Colonic mucosa (tissue), 4 donors: ENCODE results near the gene UBL4B. TPM values are rescaled to one million over a fixed set of nuclear protein-coding genes. Genes with fewer than 3 reads are reported as not detected.

Experiments
- DNase-seq: peaks from one replicate; pipeline ENCODE4 v3.0.0-alpha.2; 2020
- H3K27ac ChIP-seq: fragments of 200-600 bp; one replicate; pipeline ENCODE4 v1.8.0; 2021
- H3K27me3 ChIP-seq: fragments of 200-600 bp; one replicate; pipeline ENCODE4 v1.8.0; 2021
- H3K36me3 ChIP-seq: fragments of 200-600 bp; one replicate; pipeline ENCODE4 v1.8.0; 2021
- H3K4me1 ChIP-seq: fragments of 200-600 bp; one replicate; pipeline ENCODE4 v1.8.0; 2021; ENCODE audit warnings: mild to moderate bottlenecking
- H3K4me3 ChIP-seq: fragments of 200-600 bp; one replicate; pipeline ENCODE4 v1.8.0; 2021
- H3K9ac ChIP-seq, 2 donors: one replicate each; pipeline ENCODE4 v1.7.0; 2013; ENCODE audit warnings: control low read depth in 2 of 2, low read depth in 2 of 2, low read length in 2 of 2
- H3K9me3 ChIP-seq: fragments of 200-600 bp; one replicate; pipeline ENCODE4 v1.8.0; 2021
- CTCF ChIP-seq: fragments of 200-600 bp; IDR thresholded peaks from one replicate; pipeline ENCODE4 v1.8.0; 2022; ENCODE audit warnings: antibody characterized with exemption, mild to moderate bottlenecking
- intact Hi-C: fragments of 100-400 bp; cut with DNase I; formaldehyde crosslinking; loops from one replicate; pipeline ENCODE4 v1.14.1; 2022
- total RNA-seq, 2 donors: library from RNA; stranded (reverse); fragmentation: NEBNext Ultra II Directional in 1 of 2; extraction: Animal tissue kit (Norgen Biotek cat#: 25700) in 1 of 2; gene quantifications; one replicate each; pipeline ENCODE4 v1.2.1, GENCODE V29; 2021
- donor health status: healthy.
- donor health status: DM: no; HTN: no; CAD: no.
- donor health status: DM: no; HTN: no; CAD: no.

The UBL4B gene
- total RNA-seq, 2 donors from 2014 or later: not detected

- H3K27ac ChIP-seq: no peak overlapping the region
- H3K9ac ChIP-seq: peak overlapping the region in 1 of 2 donors; percentile 66
- peak overlapping the region; percentile 59 for H3K4me3 ChIP-seq
- no peaks in the 10 kb centered on the region for H3K9me3 ChIP-seq
- H3K36me3 ChIP-seq: no peaks in the 10 kb centered on the region
- peaks cover 19% of the 10 kb centered on the region for H3K27me3 ChIP-seq
- intact Hi-C loops: no loop called here
- no peak for TF ChIP-seq CTCF
- peaks cover 6% of the 10 kb centered on the region for H3K4me1 ChIP-seq
- no peak for DNase-seq
Measured at GRCh38 chr1:110083061-110083865, 29.0 kb upstream of the UBL4B start.

GRCh38 chr1:110083866-110084226, 28.4 kb upstream of the UBL4B start:
- Histone ChIP-seq H3K36me3 (no peaks in the 10 kb centered on the region), H3K27ac (peak overlapping the region; percentile 27), H3K9ac (peak overlapping the region in 1 of 2 donors; percentile 66), H3K9me3 (no peaks in the 10 kb centered on the region), H3K4me3 (peak overlapping the region; percentile 59), H3K4me1 (peaks cover 6% of the 10 kb centered on the region), H3K27me3 (peaks cover 19% of the 10 kb centered on the region)
- no peak for DNase-seq
- intact Hi-C loops: no loop called here
- TF ChIP-seq CTCF: no peak

GRCh38 chr1:110084227-110085078, 27.8 kb upstream of the UBL4B start:
- Histone ChIP-seq H3K27me3 (peaks cover 19% of the 10 kb centered on the region), H3K4me3 (peak overlapping the region; percentile 59), H3K9me3 (no peaks in the 10 kb centered on the region), H3K36me3 (no peaks in the 10 kb centered on the region), H3K27ac (peak overlapping the region; percentile 27), H3K4me1 (peaks cover 6% of the 10 kb centered on the region), H3K9ac (peak overlapping the region; percentile 54 to 66)
- intact Hi-C loops: no loop called here
- no peak for TF ChIP-seq CTCF
- DNase-seq: peak; percentile 39

GRCh38 chr1:110085671-110086070, 26.6 kb upstream of the UBL4B start:
- peaks cover 6% of the 10 kb centered on the region for H3K4me1 ChIP-seq
- H3K36me3 ChIP-seq: no peaks in the 10 kb centered on the region
- no peak for DNase-seq
- H3K9me3 ChIP-seq: no peaks in the 10 kb centered on the region
- H3K4me3 ChIP-seq: no peak overlapping the region
- no peak overlapping the region for H3K27ac ChIP-seq
- no peak for TF ChIP-seq CTCF
- intact Hi-C loops: no loop called here
- peaks cover 19% of the 10 kb centered on the region for H3K27me3 ChIP-seq
- H3K9ac ChIP-seq: no peak overlapping the region

GRCh38 chr1:110086961-110087360, 25.3 kb upstream of the UBL4B start:
- Histone ChIP-seq H3K4me1 (peaks cover 6% of the 10 kb centered on the region), H3K4me3 (no peak overlapping the region), H3K36me3 (no peaks in the 10 kb centered on the region), H3K9me3 (no peaks in the 10 kb centered on the region), H3K9ac (no peak overlapping the region), H3K27ac (no peak overlapping the region), H3K27me3 (peaks cover 19% of the 10 kb centered on the region)
- no peak for TF ChIP-seq CTCF
- DNase-seq: no peak
- intact Hi-C loops: no loop called here
